Testis (tissue), 2 donors: Measurements from ENCODE around the gene PPP2R5B.

Experiments used
- CTCF ChIP-seq, 3 experiments: fragments of 450-650 bp in 2 of 3; fragments of 200-600 bp in 1 of 3; sonication (generic) in 1 of 3; IDR thresholded peaks; one replicate each; pipeline ENCODE4 v1.5.1; 2016 to 2019; ENCODE audit warnings: antibody characterized with exemption in 3 of 3, mild to moderate bottlenecking in 2 of 3, moderate library complexity in 1 of 3
- POLR2A ChIP-seq: fragments of 450-650 bp; IDR thresholded peaks from one replicate; pipeline ENCODE4 v1.6.1; 2017; ENCODE audit warnings: antibody characterized with exemption, mild to moderate bottlenecking, moderate library complexity

- TF ChIP-seq CTCF (IDR thresholded peaks at IDR 0.05) (no peak), POLR2A (no peak)
Observed at GRCh38 chr11:64891880-64892279, 32.6 kb upstream of the PPP2R5B start.
